Transverse colon (tissue), 3 donors: ENCODE measurements around the gene DNAJA4.

Source experiments
- EP300 ChIP-seq: sonication (generic); formaldehyde crosslinking; IDR thresholded peaks from one replicate; pipeline ENCODE4 v1.6.1; 2017; ENCODE audit warnings: antibody characterized with exemption, low read depth
- POLR2A ChIP-seq: fragments of 450-650 bp; IDR thresholded peaks from one replicate; pipeline ENCODE4 v1.6.1; 2016; ENCODE audit warnings: antibody characterized with exemption, mild to moderate bottlenecking, moderate library complexity
- TF ChIP-seq, protein P1 (sequence below), 5 experiments: fragments of 200-600 bp in 3 of 5; fragments of 450-650 bp in 2 of 5; sonication (generic) in 3 of 5; IDR thresholded peaks; 1 replicate in 2 of 5; 2 replicates in 3 of 5; pipeline ENCODE4 v1.5.1; 2016 to 2017; ENCODE audit warnings: antibody characterized with exemption in 5 of 5, inconsistent platforms in 3 of 5, mild to moderate bottlenecking in 2 of 5, moderate library complexity in 1 of 5

DNA sequence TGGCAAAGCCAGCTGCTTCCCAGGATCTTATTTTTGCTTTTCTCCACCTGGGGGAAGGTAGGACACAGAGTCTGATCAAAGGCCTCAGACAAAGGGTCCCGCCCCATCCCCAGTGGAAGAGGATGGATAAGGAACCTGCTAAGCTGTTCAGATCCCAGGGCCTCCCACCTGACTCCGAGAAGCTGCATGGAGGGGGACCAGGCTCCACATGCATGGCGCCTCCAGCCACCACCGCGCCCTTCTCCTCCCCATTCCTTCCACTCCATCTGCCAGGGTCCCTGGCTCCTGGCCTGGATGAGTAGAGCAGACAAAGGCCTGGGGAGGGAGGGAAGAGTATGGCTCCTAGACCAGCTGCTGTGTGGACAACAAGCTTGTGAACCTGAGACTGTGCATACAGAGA lies 55.8 kb downstream of the DNAJA4 start:
- no peak for TF ChIP-seq EP300
- TF ChIP-seq, protein P1, sequence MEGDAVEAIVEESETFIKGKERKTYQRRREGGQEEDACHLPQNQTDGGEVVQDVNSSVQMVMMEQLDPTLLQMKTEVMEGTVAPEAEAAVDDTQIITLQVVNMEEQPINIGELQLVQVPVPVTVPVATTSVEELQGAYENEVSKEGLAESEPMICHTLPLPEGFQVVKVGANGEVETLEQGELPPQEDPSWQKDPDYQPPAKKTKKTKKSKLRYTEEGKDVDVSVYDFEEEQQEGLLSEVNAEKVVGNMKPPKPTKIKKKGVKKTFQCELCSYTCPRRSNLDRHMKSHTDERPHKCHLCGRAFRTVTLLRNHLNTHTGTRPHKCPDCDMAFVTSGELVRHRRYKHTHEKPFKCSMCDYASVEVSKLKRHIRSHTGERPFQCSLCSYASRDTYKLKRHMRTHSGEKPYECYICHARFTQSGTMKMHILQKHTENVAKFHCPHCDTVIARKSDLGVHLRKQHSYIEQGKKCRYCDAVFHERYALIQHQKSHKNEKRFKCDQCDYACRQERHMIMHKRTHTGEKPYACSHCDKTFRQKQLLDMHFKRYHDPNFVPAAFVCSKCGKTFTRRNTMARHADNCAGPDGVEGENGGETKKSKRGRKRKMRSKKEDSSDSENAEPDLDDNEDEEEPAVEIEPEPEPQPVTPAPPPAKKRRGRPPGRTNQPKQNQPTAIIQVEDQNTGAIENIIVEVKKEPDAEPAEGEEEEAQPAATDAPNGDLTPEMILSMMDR (IDR thresholded peaks at IDR 0.05): no peak
- no peak for TF ChIP-seq POLR2A
